ENCODE data around the gene IFFO2. TPM values are rescaled to one million over a fixed set of nuclear protein-coding genes. Genes with fewer than 3 reads are reported as not detected.

IFFO2 gene
- total and polyA plus RNA-seq, 2 of the 13 experiments (the other 11 are each of a cell fraction or from before 2014, with no cell fraction given) = 7.3 to 16.7 TPM

- no peaks in the 10 kb centered on the region for H3K9me3 ChIP-seq (ENCODE audit: low read length)
- H3K9ac ChIP-seq (ENCODE audit: insufficient read depth, low read depth, low read length) = 0 out of 2 replicates have a peak overlapping the region, but pooled peaks have one; percentile 9
- no peak overlapping the region for H3K4me3 ChIP-seq (replicated peaks in 1 of 3; ENCODE audit: insufficient read depth in 1 of 3, low read depth in 2 of 3, low read length in 3 of 3)
- WGBS (ENCODE audit: low lambda C conversion rate) = 83% methylated on average over 16 of the region's 18 CpGs
- intact Hi-C loops (cut with micrococcal nuclease; ENCODE audit: unreplicated experiment) (no loop called here), in situ Hi-C loops (cut with HindIII; ENCODE audit: extremely low pct_ligation_motif_present, low pct_unique_long_range_greater_than_20kb) (no loop called here)
- TF ChIP-seq, protein P1, sequence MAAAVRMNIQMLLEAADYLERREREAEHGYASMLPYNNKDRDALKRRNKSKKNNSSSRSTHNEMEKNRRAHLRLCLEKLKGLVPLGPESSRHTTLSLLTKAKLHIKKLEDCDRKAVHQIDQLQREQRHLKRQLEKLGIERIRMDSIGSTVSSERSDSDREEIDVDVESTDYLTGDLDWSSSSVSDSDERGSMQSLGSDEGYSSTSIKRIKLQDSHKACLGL (CRISPR knock-in tag; IDR thresholded peaks at IDR 0.05) = 0 out of 2 replicates have a peak, but pooled peaks have one; percentile 31
- TF ChIP-seq ZNF629 (CRISPR knock-in tag; conservative IDR thresholded peaks at IDR 0.05) (peak; percentile 82), RBM22 (optimal IDR thresholded peaks at IDR 0.05; ENCODE audit: low read length) (peak; percentile 35), ADNP (CRISPR knock-in tag; IDR thresholded peaks at IDR 0.05) (no peak), SUZ12 (IDR thresholded peaks at IDR 0.05; ENCODE audit: low read depth, low read length) (no peak)
- ChIA-PET CTCF (ENCODE audit: low intra/inter-chr PET ratio, low total read pairs) (no interaction called here), POLR2A (no interaction called here)
- BruUV-seq (replicated peaks) = no TSS peak
- H3K4me2 ChIP-seq (ENCODE audit: low read depth, low read length) = peak overlapping the region; percentile 46
- H2AFZ ChIP-seq (ENCODE audit: low read length) = no peak overlapping the region
- peaks cover 33% of the 10 kb centered on the region for H3K4me1 ChIP-seq (ENCODE audit: insufficient read depth, low read length)
- ATAC-seq (peak; percentile 9; the same call in 2 of the 3 replicates), FAIRE-seq (no peak), DNase-seq (ENCODE audit: low spot score) (no peak)
- no peaks in the 10 kb centered on the region; the same call in 1 of the 2 replicates for H4K20me1 ChIP-seq (ENCODE audit: insufficient read depth, low read length)
- H3K79me2 ChIP-seq (ENCODE audit: insufficient read depth, low read length) = peaks cover 15% of the 10 kb centered on the region
- H3K27me3 ChIP-seq (ENCODE audit: control insufficient read depth in 1 of 2, insufficient read depth in 2 of 2, low read length in 2 of 2) = no peaks in the 10 kb centered on the region
- H3K36me3 ChIP-seq (replicated peaks in 1 of 2; ENCODE audit: control insufficient read depth in 1 of 2, insufficient read depth in 2 of 2, low read length in 2 of 2) = peaks cover 9 to 29% of the 10 kb centered on the region in 2 experiments; a peak in 4 of 5 replicates
- no peak overlapping the region for H3K27ac ChIP-seq (ENCODE audit: extremely low read length, insufficient read depth, low read length)
These were observed 33.4 kb downstream of the IFFO2 start for GRCh38 chr1:18922848-18923755.

DNA sequence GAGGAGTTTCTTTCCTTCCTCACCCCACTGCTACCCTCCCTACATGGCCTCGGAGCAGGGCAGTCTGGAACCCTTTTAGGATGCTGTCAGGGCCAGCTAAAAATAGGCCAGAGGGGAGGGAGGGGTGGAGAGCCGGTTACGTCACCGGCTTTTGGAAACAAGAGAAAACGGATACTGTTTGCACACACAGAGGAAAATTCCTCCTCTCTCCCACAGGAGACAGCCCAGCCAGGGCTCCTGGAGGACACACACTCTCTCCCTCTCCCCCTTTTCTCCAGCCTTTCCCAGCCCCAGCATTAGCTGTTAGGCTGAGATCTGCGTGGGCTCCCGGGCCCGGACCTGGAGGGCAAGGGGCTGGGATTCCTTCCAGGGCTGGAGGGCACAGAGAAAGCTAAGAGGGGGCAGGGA lies 34.2 kb downstream of the IFFO2 start:
- ATAC-seq = peak; percentile 67
- intact Hi-C loops (cut with micrococcal nuclease; ENCODE audit: unreplicated experiment) = no loop called here
- TF ChIP-seq ZNF704 (CRISPR knock-in tag; IDR thresholded peaks at IDR 0.05; ENCODE audit: borderline replicate concordance) (no peak), ZBTB21 (CRISPR knock-in tag; IDR thresholded peaks at IDR 0.05) (no peak), XRCC5 (optimal IDR thresholded peaks at IDR 0.05; ENCODE audit: low read length) (peak; percentile 22), TBX2 (CRISPR knock-in tag; IDR thresholded peaks at IDR 0.05; ENCODE audit: borderline replicate concordance) (0 out of 2 replicates have a peak, but pooled peaks have one; percentile 19), ZNF451 (CRISPR knock-in tag; IDR thresholded peaks at IDR 0.05) (no peak), ZNF770 (CRISPR knock-in tag; IDR thresholded peaks at IDR 0.05) (no peak), RBM22 (optimal IDR thresholded peaks at IDR 0.05; ENCODE audit: low read length) (no peak), ZNF143 (CRISPR knock-in tag; IDR thresholded peaks at IDR 0.05) (no peak), ZNF557 (CRISPR knock-in tag; IDR thresholded peaks at IDR 0.05) (peak; percentile 73; the same call in 1 of the 2 replicates), CEBPG (CRISPR knock-in tag; IDR thresholded peaks at IDR 0.05) (peak; percentile 44)

More for the DNA sequence above, 34.2 kb downstream of the IFFO2 start:
- WGBS (ENCODE audit: low lambda C conversion rate) = 11% methylated on average over 8 of the region's 8 CpGs
- H3K27me3 ChIP-seq (ENCODE audit: control insufficient read depth in 1 of 2, insufficient read depth in 2 of 2, low read length in 2 of 2) = no peaks in the 10 kb centered on the region
- peaks cover 15% of the 10 kb centered on the region for H3K79me2 ChIP-seq (ENCODE audit: insufficient read depth, low read length)
- DNase-seq (ENCODE audit: low spot score) (peak; percentile 45), FAIRE-seq (peak; percentile 66)
- H3K36me3 ChIP-seq (replicated peaks in 1 of 2; ENCODE audit: control insufficient read depth in 1 of 2, insufficient read depth in 2 of 2, low read length in 2 of 2) = peaks cover 15 to 37% of the 10 kb centered on the region in 2 experiments; a peak in 4 of 5 replicates
- CTCF ChIA-PET (ENCODE audit: low intra/inter-chr PET ratio, low total read pairs) = no interaction called here
- H3K4me1 ChIP-seq (ENCODE audit: insufficient read depth, low read length) = peaks cover 33% of the 10 kb centered on the region
- no peaks in the 10 kb centered on the region; the same call in 1 of the 2 replicates for H4K20me1 ChIP-seq (ENCODE audit: insufficient read depth, low read length)
- H3K4me3 ChIP-seq (replicated peaks in 1 of 3; ENCODE audit: insufficient read depth in 1 of 3, low read depth in 2 of 3, low read length in 3 of 3) = no peak overlapping the region
- peak overlapping the region; percentile 46 for H3K4me2 ChIP-seq (ENCODE audit: low read depth, low read length)
- H3K9me3 ChIP-seq (ENCODE audit: low read length) = no peaks in the 10 kb centered on the region
- BruUV-seq (replicated peaks) = no TSS peak
- H2AFZ ChIP-seq (ENCODE audit: low read length) = no peak overlapping the region
- in situ Hi-C loops (cut with HindIII; ENCODE audit: extremely low pct_ligation_motif_present, low pct_unique_long_range_greater_than_20kb) = no loop called here
- H3K27ac ChIP-seq (ENCODE audit: extremely low read length, insufficient read depth, low read length) = peak overlapping the region; percentile 23
- POLR2A ChIA-PET = no interaction called here
- 0 out of 2 replicates have a peak overlapping the region, but pooled peaks have one; percentile 9 for H3K9ac ChIP-seq (ENCODE audit: insufficient read depth, low read depth, low read length)
